WTC11 (cell line): ENCODE data around the gene ELMO1. TPM values are rescaled to one million over a fixed set of nuclear protein-coding genes. Genes with fewer than 3 reads are reported as not detected.

Experiments
- ATAC-seq: fragments of 200-7000 bp; cut with Tn5 transposase; 2 replicates; pipeline ENCODE4 v1.10.0; 2021; ENCODE audit warnings: mild to moderate bottlenecking, moderate library complexity
- CTCF ChIA-PET: fragments of 300-600 bp; sonication (Branson Sonifier 250); formaldehyde crosslinking; loops from one replicate; lab custom pipeline; 2021; ENCODE audit warnings: antibody characterized with exemption; lab: Charles Lee
- POLR2A ChIA-PET: fragments of 350-600 bp; sonication (Branson Sonifier 250); formaldehyde crosslinking; loops from one replicate; lab custom pipeline; 2021; ENCODE audit warnings: antibody characterized with exemption; lab: Charles Lee
- DNase-seq: peaks from one replicate; pipeline ENCODE4 v3.0.0; 2021; ENCODE audit warnings: low spot score
- H3K27ac Mint-ChIP-seq: 2 replicates; pipeline ENCODE4 v1.8.0; 2021; ENCODE audit warnings: mixed read lengths
- H3K27me3 Mint-ChIP-seq: 2 replicates; pipeline ENCODE4 v1.8.0; 2021; ENCODE audit warnings: low read depth, mild to moderate bottlenecking, moderate library complexity, mixed read lengths
- H3K36me3 Mint-ChIP-seq: 2 replicates; pipeline ENCODE4 v1.8.0; 2021; ENCODE audit warnings: mixed read lengths
- H3K4me1 Mint-ChIP-seq: 2 replicates; pipeline ENCODE4 v1.8.0; 2022; ENCODE audit warnings: mixed read lengths
- H3K4me3 Mint-ChIP-seq: 2 replicates; pipeline ENCODE4 v1.8.0; 2021; ENCODE audit warnings: mild to moderate bottlenecking, moderate library complexity, mixed read lengths
- H3K9me3 Mint-ChIP-seq: 2 replicates; pipeline ENCODE4 v1.8.0; 2021; ENCODE audit warnings: mixed read lengths
- ATF1 ChIP-seq: sonication (generic); formaldehyde crosslinking; IDR thresholded peaks from 2 replicates; pipeline ENCODE4 v1.8.1; 2023; ENCODE audit warnings: mild to moderate bottlenecking, moderate library complexity, missing genetic modification reagents
- ATF3 ChIP-seq: sonication (generic); formaldehyde crosslinking; conservative IDR thresholded peaks from 2 replicates; pipeline ENCODE4 v1.8.1; 2022; ENCODE audit warnings: mild to moderate bottlenecking, missing genetic modification reagents
- EMX1 ChIP-seq: fragments of 250-450 bp; sonication (Bioruptor Pico); IDR thresholded peaks from 2 replicates; pipeline ENCODE4 v1.8.0; 2021; ENCODE audit warnings: mild to moderate bottlenecking
- GABPB1 ChIP-seq: sonication (generic); formaldehyde crosslinking; IDR thresholded peaks from 2 replicates; pipeline ENCODE4 v1.8.1; 2023; ENCODE audit warnings: mild to moderate bottlenecking, missing genetic modification reagents
- NR1H2 ChIP-seq: sonication (generic); formaldehyde crosslinking; IDR thresholded peaks from 2 replicates; pipeline ENCODE4 v1.9.0; 2021; ENCODE audit warnings: mild to moderate bottlenecking, moderate library complexity, missing genetic modification reagents
- PREB ChIP-seq: sonication (generic); formaldehyde crosslinking; IDR thresholded peaks from 2 replicates; pipeline ENCODE4 v1.8.1; 2022; ENCODE audit warnings: mild to moderate bottlenecking, missing genetic modification reagents, moderate library complexity, borderline replicate concordance
- RORB ChIP-seq: fragments of 250-450 bp; sonication (Bioruptor Pico); IDR thresholded peaks from 2 replicates; pipeline ENCODE4 v1.9.0; 2021; ENCODE audit warnings: mild to moderate bottlenecking
- TP53 ChIP-seq: sonication (generic); formaldehyde crosslinking; IDR thresholded peaks from 2 replicates; pipeline ENCODE4 v1.8.1; 2023; ENCODE audit warnings: mild to moderate bottlenecking, missing genetic modification reagents
- ZBTB43 ChIP-seq: sonication (generic); formaldehyde crosslinking; IDR thresholded peaks from 2 replicates; pipeline ENCODE4 v1.8.1; 2023; ENCODE audit warnings: mild to moderate bottlenecking, missing genetic modification reagents
- ZNF416 ChIP-seq: fragments of 250-450 bp; sonication (Bioruptor Pico); IDR thresholded peaks from 2 replicates; pipeline ENCODE4 v1.9.0; 2021; ENCODE audit warnings: mild to moderate bottlenecking, inconsistent platforms
- ZSCAN18 ChIP-seq: fragments of 250-450 bp; sonication (Bioruptor Pico); IDR thresholded peaks from 2 replicates; pipeline ENCODE4 v2.1.2; 2022; ENCODE audit warnings: mild to moderate bottlenecking, moderate library complexity
- total RNA-seq: library from RNA; stranded (reverse); gene quantifications from 3 replicates; pipeline ENCODE4 v1.2.3, GENCODE V29; 2021
- TF ChIP-seq, protein P1 (sequence below): sonication (generic); formaldehyde crosslinking; IDR thresholded peaks from 2 replicates; pipeline ENCODE4 v1.8.0; 2022; ENCODE audit warnings: mild to moderate bottlenecking, missing genetic modification reagents
- TF ChIP-seq, protein P2 (sequence below): sonication (generic); formaldehyde crosslinking; IDR thresholded peaks from 2 replicates; pipeline ENCODE4 v1.8.1; 2023; ENCODE audit warnings: mild to moderate bottlenecking, missing genetic modification reagents
- TF ChIP-seq, protein P3 (sequence below): sonication (generic); formaldehyde crosslinking; IDR thresholded peaks from 2 replicates; pipeline ENCODE4 v1.8.1; 2023; ENCODE audit warnings: mild to moderate bottlenecking, missing genetic modification reagents, moderate library complexity

Gene ELMO1
- total RNA-seq, 1 experiment from 2014 or later: 19.4 TPM

GRCh38 chr7:36945612-36946400 lies 502.9 kb downstream of the ELMO1 start:
- CTCF ChIA-PET: interaction anchor here (1.0 kb wide), 1 partner anchor 22 kb away, joined by 3 read pairs; no protein-coding TSS in a partner anchor
- peaks cover 51% of the 10 kb centered on the region for H3K4me1 Mint-ChIP-seq
- no peaks in the 10 kb centered on the region; the same call in 1 of the 2 replicates for H3K27me3 Mint-ChIP-seq
- ATAC-seq: no peak
- H3K4me3 Mint-ChIP-seq: no peak overlapping the region
- no peak overlapping the region for H3K27ac Mint-ChIP-seq
- peaks cover 3% of the 10 kb centered on the region for H3K36me3 Mint-ChIP-seq
- TF ChIP-seq TP53 (no peak), GABPB1 (CRISPR knock-in tag) (peak; percentile 75)
- POLR2A ChIA-PET: no interaction called here
- peaks cover 22% of the 10 kb centered on the region for H3K9me3 Mint-ChIP-seq
- no peak for DNase-seq

GRCh38 chr7:36944838-36945237 lies 503.8 kb downstream of the ELMO1 start:
- Mint-ChIP-seq H3K36me3 (peaks cover 3% of the 10 kb centered on the region), H3K4me1 (peaks cover 43% of the 10 kb centered on the region), H3K9me3 (peaks cover 18% of the 10 kb centered on the region), H3K4me3 (no peak overlapping the region), H3K27me3 (no peaks in the 10 kb centered on the region; the same call in 1 of the 2 replicates), H3K27ac (no peak overlapping the region)
- DNase-seq (no peak), ATAC-seq (no peak)
- ChIA-PET POLR2A (interaction anchor here (1.3 kb wide), 1 partner anchor 103 kb away, joined by 3 read pairs; no protein-coding TSS in a partner anchor), CTCF (no interaction called here)
- no peak for TF ChIP-seq ATF1 (CRISPR knock-in tag)
- TF ChIP-seq ZNF416 (CRISPR knock-in tag): no peak
- no peak for TF ChIP-seq ZBTB43 (CRISPR knock-in tag)
- no peak for TF ChIP-seq EMX1 (CRISPR knock-in tag)
- no peak for TF ChIP-seq RORB (CRISPR knock-in tag)
- TF ChIP-seq, protein P1, sequence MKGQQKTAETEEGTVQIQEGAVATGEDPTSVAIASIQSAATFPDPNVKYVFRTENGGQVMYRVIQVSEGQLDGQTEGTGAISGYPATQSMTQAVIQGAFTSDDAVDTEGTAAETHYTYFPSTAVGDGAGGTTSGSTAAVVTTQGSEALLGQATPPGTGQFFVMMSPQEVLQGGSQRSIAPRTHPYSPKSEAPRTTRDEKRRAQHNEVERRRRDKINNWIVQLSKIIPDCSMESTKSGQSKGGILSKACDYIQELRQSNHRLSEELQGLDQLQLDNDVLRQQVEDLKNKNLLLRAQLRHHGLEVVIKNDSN (CRISPR knock-in tag): no peak
- TF ChIP-seq ZSCAN18 (CRISPR knock-in tag): no peak
- no peak for TF ChIP-seq ATF3 (CRISPR knock-in tag)

DNA sequence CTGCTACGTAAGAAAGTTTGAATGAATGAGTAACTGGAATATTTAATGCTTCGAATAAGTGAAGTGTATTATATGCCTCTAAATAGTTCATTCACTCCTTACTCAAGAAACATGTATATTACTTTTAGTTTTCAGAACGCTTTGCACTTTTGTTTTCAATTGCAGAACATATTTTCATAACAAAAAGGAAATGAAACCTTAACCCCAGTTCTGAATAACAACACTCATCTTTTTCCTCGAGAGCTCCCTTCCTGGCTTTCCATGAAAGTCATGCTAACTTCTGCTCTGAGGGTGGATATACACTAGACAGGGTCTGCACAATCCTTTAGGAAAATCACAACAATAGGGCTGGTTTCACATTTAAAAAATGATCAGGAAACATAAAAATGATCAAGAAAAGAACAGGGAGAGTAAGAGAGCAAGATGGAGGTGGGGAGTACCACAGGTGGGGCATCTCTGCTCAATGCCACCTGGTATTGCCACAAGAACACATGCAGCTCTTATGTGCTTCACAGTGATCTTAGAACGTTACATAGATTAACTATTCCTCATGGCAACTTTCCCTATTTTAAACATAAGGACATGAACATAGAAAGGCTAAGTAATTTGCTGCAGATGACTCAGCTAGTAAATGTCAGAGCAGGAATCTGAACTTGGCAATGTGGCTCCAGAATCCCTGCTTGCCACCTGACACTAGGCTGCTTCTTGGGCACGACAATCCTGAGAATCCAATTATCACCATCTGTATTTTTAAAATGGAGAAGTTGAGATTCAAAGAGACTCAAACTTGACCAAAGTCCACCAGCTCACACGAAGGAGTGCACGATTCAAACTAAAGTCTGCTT lies 504.9 kb downstream of the ELMO1 start:
- Mint-ChIP-seq H3K27ac (no peak overlapping the region), H3K36me3 (no peaks in the 10 kb centered on the region; the same call in 1 of the 2 replicates), H3K9me3 (peaks cover 17% of the 10 kb centered on the region), H3K4me1 (peaks cover 39% of the 10 kb centered on the region), H3K27me3 (no peaks in the 10 kb centered on the region; the same call in 1 of the 2 replicates), H3K4me3 (no peak overlapping the region)
- ChIA-PET POLR2A (interaction anchor here (1.3 kb wide), 1 partner anchor 104 kb away, joined by 3 read pairs; no protein-coding TSS in a partner anchor), CTCF (no interaction called here)
- TF ChIP-seq PREB (CRISPR knock-in tag) (no peak), EMX1 (CRISPR knock-in tag) (no peak), NR1H2 (CRISPR knock-in tag) (no peak)
- TF ChIP-seq, protein P2, sequence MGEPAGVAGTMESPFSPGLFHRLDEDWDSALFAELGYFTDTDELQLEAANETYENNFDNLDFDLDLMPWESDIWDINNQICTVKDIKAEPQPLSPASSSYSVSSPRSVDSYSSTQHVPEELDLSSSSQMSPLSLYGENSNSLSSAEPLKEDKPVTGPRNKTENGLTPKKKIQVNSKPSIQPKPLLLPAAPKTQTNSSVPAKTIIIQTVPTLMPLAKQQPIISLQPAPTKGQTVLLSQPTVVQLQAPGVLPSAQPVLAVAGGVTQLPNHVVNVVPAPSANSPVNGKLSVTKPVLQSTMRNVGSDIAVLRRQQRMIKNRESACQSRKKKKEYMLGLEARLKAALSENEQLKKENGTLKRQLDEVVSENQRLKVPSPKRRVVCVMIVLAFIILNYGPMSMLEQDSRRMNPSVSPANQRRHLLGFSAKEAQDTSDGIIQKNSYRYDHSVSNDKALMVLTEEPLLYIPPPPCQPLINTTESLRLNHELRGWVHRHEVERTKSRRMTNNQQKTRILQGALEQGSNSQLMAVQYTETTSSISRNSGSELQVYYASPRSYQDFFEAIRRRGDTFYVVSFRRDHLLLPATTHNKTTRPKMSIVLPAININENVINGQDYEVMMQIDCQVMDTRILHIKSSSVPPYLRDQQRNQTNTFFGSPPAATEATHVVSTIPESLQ (CRISPR knock-in tag): no peak
- TF ChIP-seq, protein P3, sequence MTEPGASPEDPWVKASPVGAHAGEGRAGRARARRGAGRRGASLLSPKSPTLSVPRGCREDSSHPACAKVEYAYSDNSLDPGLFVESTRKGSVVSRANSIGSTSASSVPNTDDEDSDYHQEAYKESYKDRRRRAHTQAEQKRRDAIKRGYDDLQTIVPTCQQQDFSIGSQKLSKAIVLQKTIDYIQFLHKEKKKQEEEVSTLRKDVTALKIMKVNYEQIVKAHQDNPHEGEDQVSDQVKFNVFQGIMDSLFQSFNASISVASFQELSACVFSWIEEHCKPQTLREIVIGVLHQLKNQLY (CRISPR knock-in tag): no peak
- no peak for DNase-seq
- no peak for ATAC-seq
